Transverse colon (tissue), 4 donors: ENCODE measurements around the gene UBE2E2. TPM values are rescaled to one million over a fixed set of nuclear protein-coding genes. Genes with fewer than 3 reads are reported as not detected.

Experiments
- DNase-seq: peaks from one replicate; pipeline ENCODE4 v3.0.0-alpha.2; 2019
- H3K27ac ChIP-seq, 4 donors: fragments of 200-600 bp; sonication (generic); 2 replicates each; pipeline ENCODE4 v1.5.1; 2016 to 2018; ENCODE audit warnings: inconsistent platforms in 4 of 4
- H3K27me3 ChIP-seq: fragments of 200-600 bp; sonication (generic); 2 replicates; pipeline ENCODE4 v1.5.1; 2017; ENCODE audit warnings: inconsistent platforms
- H3K36me3 ChIP-seq, 4 donors: fragments of 200-600 bp; sonication (generic); 2 replicates each; pipeline ENCODE4 v1.5.1; 2017 to 2019; ENCODE audit warnings: inconsistent platforms in 4 of 4
- H3K4me1 ChIP-seq, 4 donors: fragments of 200-600 bp; sonication (generic); 2 replicates each; pipeline ENCODE4 v1.5.1; 2017 to 2020; ENCODE audit warnings: inconsistent platforms in 4 of 4
- H3K4me3 ChIP-seq, 4 donors: fragments of 200-600 bp; sonication (generic); 1 replicate in 1 of 4; 2 replicates in 3 of 4; pipeline versions ENCODE4 v1.5.1 to v1.6.1; 2017 to 2019; ENCODE audit warnings: inconsistent platforms in 4 of 4
- H3K9me3 ChIP-seq, 2 donors: fragments of 200-600 bp; sonication (generic); 2 replicates each; pipeline ENCODE4 v1.5.1; 2017 to 2019; ENCODE audit warnings: inconsistent platforms in 2 of 2
- EP300 ChIP-seq: sonication (generic); formaldehyde crosslinking; IDR thresholded peaks from one replicate; pipeline ENCODE4 v1.6.1; 2017; ENCODE audit warnings: antibody characterized with exemption, low read depth
- POLR2A ChIP-seq: fragments of 450-650 bp; IDR thresholded peaks from one replicate; pipeline ENCODE4 v1.6.1; 2016; ENCODE audit warnings: antibody characterized with exemption, mild to moderate bottlenecking, moderate library complexity
- POLR2AphosphoS5 ChIP-seq, 3 donors: sonication (generic); formaldehyde crosslinking; IDR thresholded peaks; one replicate each; pipeline ENCODE4 v1.6.1; 2016; ENCODE audit warnings: antibody characterized with exemption in 3 of 3
- WGBS, 2 donors: methylation state at CpG; one replicate each; pipeline ENCODE4 v1.1.5; 2018; ENCODE audit warnings: low coverage in 1 of 2; 5-methylcytosine and 5-hydroxymethylcytosine counted together
- in situ Hi-C, 4 donors: fragments of 200-750 bp; cut with MboI; loops; one replicate each; pipeline versions ENCODE4 v1.15.0 to v1.15.1; 2017; ENCODE audit warnings: low sequenced_read_pairs in 3 of 4, low pct_ligation_motif_present in 1 of 4, low pct_unique_long_range_greater_than_20kb in 1 of 4
- intact Hi-C: fragments of 100-400 bp; cut with DNase I; formaldehyde crosslinking; loops from one replicate; pipeline ENCODE4 v1.15.1; 2023; ENCODE audit warnings: low total_unique reads
- total RNA-seq, 4 donors: library from RNA; depleted of rRNA; stranded (reverse); fragments of >200 nt; gene quantifications; one replicate each; pipeline ENCODE4 v1.1.0, GENCODE V29; 2016
- TF ChIP-seq, protein P1 (sequence below), 5 experiments: fragments of 200-600 bp in 3 of 5; fragments of 450-650 bp in 2 of 5; sonication (generic) in 3 of 5; IDR thresholded peaks; 1 replicate in 2 of 5; 2 replicates in 3 of 5; pipeline ENCODE4 v1.5.1; 2016 to 2017; ENCODE audit warnings: antibody characterized with exemption in 5 of 5, inconsistent platforms in 3 of 5, mild to moderate bottlenecking in 2 of 5, moderate library complexity in 1 of 5

UBE2E2 gene
- total RNA-seq: 100 to 1,000 TPM in 1 of 4 donors, 1 to 10 TPM in 3; 5.4 to 133 (median 7.6) TPM

DNA sequence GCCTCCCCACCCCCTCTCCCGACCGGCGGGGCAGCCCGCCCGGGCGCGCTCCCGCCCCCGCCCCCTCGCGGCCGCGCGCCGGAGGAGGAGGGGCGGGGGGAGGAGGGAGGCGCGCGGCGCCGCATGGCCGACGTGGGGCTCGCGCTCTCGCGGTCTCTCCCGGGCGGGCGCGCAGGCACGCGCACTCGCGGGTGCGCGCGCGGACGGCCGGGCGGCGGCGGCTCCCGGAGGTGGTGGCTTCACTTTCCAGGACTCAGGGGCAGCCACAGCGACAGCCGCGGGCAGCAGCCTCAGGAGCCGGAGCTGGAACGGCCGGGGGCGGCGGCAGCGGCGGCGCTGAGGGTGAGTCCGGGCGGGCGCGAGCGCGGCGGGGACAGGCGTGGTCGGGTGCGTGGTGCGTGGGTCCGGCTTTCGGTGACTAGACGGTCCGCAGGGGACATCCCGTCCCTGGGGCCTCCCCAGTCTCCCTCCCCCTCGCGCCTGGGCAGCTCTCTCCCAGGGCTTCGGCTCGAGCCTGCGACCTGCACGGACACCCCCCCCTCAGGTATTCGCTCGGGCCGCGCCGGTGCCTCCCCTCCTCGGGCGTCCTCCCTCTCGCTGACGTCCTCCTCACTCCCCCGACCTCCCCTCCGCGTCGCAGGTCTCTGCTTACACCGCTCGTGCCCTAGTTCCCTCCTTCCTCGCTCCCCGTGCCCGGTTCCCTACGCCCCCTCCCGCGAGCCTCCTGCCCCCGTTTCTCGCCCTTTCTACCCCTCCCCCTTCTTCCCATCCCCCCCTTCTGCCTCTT lies at the start of gene UBE2E2:
UBE2E2 (plus strand) TSS at position 407 of the 787 bp plus-strand sequence.
- peak within 1 kb of the TSS; percentile 75 to 81 (median 79) for H3K27ac ChIP-seq
- no peaks in the 10 kb centered on the region for H3K36me3 ChIP-seq
- H3K4me3 ChIP-seq: peak within 1 kb of the TSS; percentile 55 to 79 (median 72)
- peak; percentile 73 for DNase-seq
- TF ChIP-seq, protein P1, sequence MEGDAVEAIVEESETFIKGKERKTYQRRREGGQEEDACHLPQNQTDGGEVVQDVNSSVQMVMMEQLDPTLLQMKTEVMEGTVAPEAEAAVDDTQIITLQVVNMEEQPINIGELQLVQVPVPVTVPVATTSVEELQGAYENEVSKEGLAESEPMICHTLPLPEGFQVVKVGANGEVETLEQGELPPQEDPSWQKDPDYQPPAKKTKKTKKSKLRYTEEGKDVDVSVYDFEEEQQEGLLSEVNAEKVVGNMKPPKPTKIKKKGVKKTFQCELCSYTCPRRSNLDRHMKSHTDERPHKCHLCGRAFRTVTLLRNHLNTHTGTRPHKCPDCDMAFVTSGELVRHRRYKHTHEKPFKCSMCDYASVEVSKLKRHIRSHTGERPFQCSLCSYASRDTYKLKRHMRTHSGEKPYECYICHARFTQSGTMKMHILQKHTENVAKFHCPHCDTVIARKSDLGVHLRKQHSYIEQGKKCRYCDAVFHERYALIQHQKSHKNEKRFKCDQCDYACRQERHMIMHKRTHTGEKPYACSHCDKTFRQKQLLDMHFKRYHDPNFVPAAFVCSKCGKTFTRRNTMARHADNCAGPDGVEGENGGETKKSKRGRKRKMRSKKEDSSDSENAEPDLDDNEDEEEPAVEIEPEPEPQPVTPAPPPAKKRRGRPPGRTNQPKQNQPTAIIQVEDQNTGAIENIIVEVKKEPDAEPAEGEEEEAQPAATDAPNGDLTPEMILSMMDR (IDR thresholded peaks at IDR 0.05): no peak
- TF ChIP-seq POLR2AphosphoS5 (IDR thresholded peaks at IDR 0.05) (peak in 1 of 3 donors; percentile 9), POLR2A (peak; percentile 17), EP300 (no peak)
- 2% methylated on average over 8 to 49 of the region's 101 CpGs for WGBS, 2 donors
- H3K9me3 ChIP-seq: no peaks in the 10 kb centered on the region
- in situ Hi-C loops (no loop called here), intact Hi-C loops (no loop called here)
- peaks cover 0 to 17% (median 9%) of the 10 kb centered on the region in 4 donors for H3K4me1 ChIP-seq
- peaks cover 15% of the 10 kb centered on the region for H3K27me3 ChIP-seq

DNA sequence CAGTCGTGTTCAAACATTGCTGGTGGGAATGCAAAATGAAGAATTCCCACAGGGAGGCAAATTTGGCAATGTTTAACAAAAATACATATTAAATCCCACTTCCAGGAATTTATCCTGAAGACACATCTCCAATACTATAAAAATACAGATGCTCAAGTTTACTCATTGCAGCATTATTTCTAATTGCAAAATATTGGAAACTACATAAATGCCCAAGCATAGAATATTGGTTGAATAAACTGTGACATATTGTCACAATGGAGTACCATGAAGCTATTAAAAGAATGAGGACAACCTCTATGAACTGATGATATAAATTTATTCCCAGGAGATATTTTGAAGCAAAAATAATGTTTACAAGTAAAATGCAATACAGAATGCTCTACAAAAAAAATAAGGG lies 49.7 kb upstream of the UBE2E2 start:
- in situ Hi-C loops (no loop called here), intact Hi-C loops (no loop called here)
- WGBS, 2 donors: 17 to 38% methylated on average over 1 of the region's 1 CpG
- H3K27ac ChIP-seq: no peak overlapping the region
- H3K27me3 ChIP-seq: no peaks in the 10 kb centered on the region
- H3K9me3 ChIP-seq: no peaks in the 10 kb centered on the region
- H3K4me1 ChIP-seq: peaks cover 0 to 9% (median 0%) of the 10 kb centered on the region in 4 donors
- no peak overlapping the region for H3K4me3 ChIP-seq
- no peak for DNase-seq
- no peaks in the 10 kb centered on the region for H3K36me3 ChIP-seq
- TF ChIP-seq, protein P1 (IDR thresholded peaks at IDR 0.05): no peak
- no peak for TF ChIP-seq POLR2A
- TF ChIP-seq EP300: no peak

DNA sequence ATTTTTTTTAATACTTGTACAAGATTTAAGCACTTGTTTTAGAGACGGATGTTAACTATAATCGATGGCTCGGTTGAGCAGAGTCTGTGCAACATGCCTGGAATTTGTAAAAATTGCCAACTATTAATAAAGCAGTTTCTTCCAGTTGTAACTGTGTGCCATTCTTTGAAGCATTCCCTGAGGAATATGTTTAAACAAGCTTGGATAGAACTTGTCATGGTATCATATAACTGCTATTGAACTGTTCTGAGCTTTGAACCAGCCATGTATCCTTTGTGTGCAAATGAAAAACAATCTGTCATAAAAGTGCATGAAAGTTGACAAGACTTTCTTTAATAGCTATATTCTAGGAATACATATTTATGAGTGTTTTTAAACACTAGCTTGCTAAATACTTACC lies 45.8 kb upstream of the UBE2E2 start:
- TF ChIP-seq POLR2AphosphoS5 (IDR thresholded peaks at IDR 0.05) (no peak), EP300 (no peak), POLR2A (no peak)
- TF ChIP-seq, protein P1 (IDR thresholded peaks at IDR 0.05): no peak
- peaks cover 0 to 9% (median 2%) of the 10 kb centered on the region in 4 donors for H3K4me1 ChIP-seq
- H3K9me3 ChIP-seq: no peaks in the 10 kb centered on the region
- no peak overlapping the region for H3K27ac ChIP-seq
- no peaks in the 10 kb centered on the region for H3K27me3 ChIP-seq
- in situ Hi-C loops: no loop called here
- 31 to 33% methylated on average over 3 of the region's 3 CpGs for WGBS, 2 donors
- no peak overlapping the region for H3K4me3 ChIP-seq
- no peak for DNase-seq
- intact Hi-C loops: no loop called here
- no peaks in the 10 kb centered on the region for H3K36me3 ChIP-seq

DNA sequence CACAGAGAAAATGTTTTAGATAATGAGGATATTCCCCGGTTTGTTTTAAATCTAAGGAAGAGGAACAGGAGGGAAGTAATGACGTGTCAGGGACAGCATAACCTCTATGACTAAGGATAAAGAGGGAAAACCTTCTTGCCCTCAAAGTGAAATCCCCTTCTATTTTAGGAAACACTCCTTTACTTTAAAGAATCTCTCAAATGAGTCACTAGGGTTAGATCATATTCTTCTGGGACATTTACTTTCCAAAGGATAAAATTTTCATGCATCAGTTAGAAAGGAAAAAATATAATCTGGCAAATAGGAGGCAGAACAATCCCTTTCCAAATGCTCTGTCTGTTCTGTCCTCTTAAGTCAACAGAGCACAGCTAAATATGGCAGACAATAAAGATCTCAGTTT lies 43.2 kb upstream of the UBE2E2 start:
- in situ Hi-C loops (no loop called here), intact Hi-C loops (no loop called here)
- no peak for DNase-seq
- peaks cover 0 to 9% (median 2%) of the 10 kb centered on the region in 4 donors for H3K4me1 ChIP-seq
- no peaks in the 10 kb centered on the region for H3K27me3 ChIP-seq
- H3K4me3 ChIP-seq: no peak overlapping the region
- no peaks in the 10 kb centered on the region for H3K36me3 ChIP-seq
- no peak for TF ChIP-seq EP300
- no peak for TF ChIP-seq POLR2A
- TF ChIP-seq, protein P1 (IDR thresholded peaks at IDR 0.05): no peak
- TF ChIP-seq POLR2AphosphoS5 (IDR thresholded peaks at IDR 0.05): no peak
- no peak overlapping the region for H3K27ac ChIP-seq
- H3K9me3 ChIP-seq: no peaks in the 10 kb centered on the region
- 38 to 39% methylated on average over 2 of the region's 2 CpGs for WGBS, 2 donors
